GM21381 (cell line): Measurements from ENCODE around the gene NEK10.
"Not testable (repeated sequence)": the region's sequence is repeated elsewhere in the genome, so short reads cannot be mapped to it uniquely, and the experiment has no call there.

ENCODE experiments used
- ATAC-seq: cut with Tn5 transposase; IDR thresholded peaks from one replicate; pipeline ENCODE4 v1.9.1; 2021; ENCODE audit warnings: mild to moderate bottlenecking, moderate library complexity; ENCODE audit not compliant: unreplicated experiment

The NEK10 gene

GRCh38 chr3:27368831-27369607, at the start of gene NEK10:
Gene NEK10, minus strand, starts transcription at chr3:27369383. Its CDS starts 16,501 bp downstream, at chr3:27352882.
- peak; percentile 100 for ATAC-seq

- ATAC-seq: no peak
Measured at GRCh38 chr3:27415202-27415601, 46.0 kb upstream of the NEK10 start.

GRCh38 chr3:27392950-27393679, 23.9 kb upstream of the NEK10 start:
- peak; percentile 82 for ATAC-seq

- ATAC-seq: not testable (repeated sequence)
Measured at GRCh38 chr3:27392414-27392813, 23.2 kb upstream of the NEK10 start.

- ATAC-seq: no peak
Measured at GRCh38 chr3:27391796-27392195, 22.6 kb upstream of the NEK10 start.

- ATAC-seq: no peak
Measured at GRCh38 chr3:27387625-27388024, 18.4 kb upstream of the NEK10 start.

- ATAC-seq: no peak
Measured at GRCh38 chr3:27385504-27385903, 16.3 kb upstream of the NEK10 start.

- ATAC-seq: no peak
Measured at GRCh38 chr3:27384191-27384590, 15.0 kb upstream of the NEK10 start.

- no peak for ATAC-seq
Measured at GRCh38 chr3:27380433-27381357, 11.5 kb upstream of the NEK10 start.

GRCh38 chr3:27378331-27378730, 9.1 kb upstream of the NEK10 start:
- no peak for ATAC-seq

GRCh38 chr3:27376109-27376772, 7.1 kb upstream of the NEK10 start:
- ATAC-seq: no peak

GRCh38 chr3:27366062-27366591, 3.1 kb downstream of the NEK10 start:
- no peak for ATAC-seq

GRCh38 chr3:27360113-27361078, 8.8 kb downstream of the NEK10 start:
- peak; percentile 47 for ATAC-seq

GRCh38 chr3:27358372-27358771, 10.8 kb downstream of the NEK10 start:
- no peak for ATAC-seq

GRCh38 chr3:27357665-27358258, 11.4 kb downstream of the NEK10 start:
- peak; percentile 89 for ATAC-seq

GRCh38 chr3:27356976-27357375, 12.2 kb downstream of the NEK10 start:
- no peak for ATAC-seq

GRCh38 chr3:27354588-27355203, 14.5 kb downstream of the NEK10 start:
- ATAC-seq: no peak

GRCh38 chr3:27354161-27354560, 15.0 kb downstream of the NEK10 start:
- no peak for ATAC-seq
